KBM-7 (cell line): ENCODE results near the gene PACRG.

Source experiments
- DNase-seq: peaks from one replicate; pipeline ENCODE4 v3.0.0-alpha.2; 2015
- in situ Hi-C: fragments of 300-500 bp; cut with MboI; formaldehyde crosslinking; loops from 2 replicates; pipeline ENCODE4 v1.14.3; 2020; ENCODE audit warnings: low sequenced_read_pairs, low pct_unique_long_range_greater_than_20kb, mixed read lengths

The PACRG gene

GRCh38 chr6:163176097-163176496 lies 448.3 kb downstream of the PACRG start:
- in situ Hi-C loops: no loop called here
- no peak for DNase-seq

- in situ Hi-C loops: no loop called here
- no peak for DNase-seq
Measured at GRCh38 chr6:163177007-163177406, 449.2 kb downstream of the PACRG start.

GRCh38 chr6:163177892-163178420 lies 450.2 kb downstream of the PACRG start:
- in situ Hi-C loops: no loop called here
- no peak for DNase-seq

- in situ Hi-C loops: no loop called here
- no peak for DNase-seq
Measured at GRCh38 chr6:163179061-163179460, 451.3 kb downstream of the PACRG start.

GRCh38 chr6:163179721-163180120 lies 451.9 kb downstream of the PACRG start:
- no peak for DNase-seq
- in situ Hi-C loops: no loop called here

- in situ Hi-C loops: no loop called here
- peak; percentile 66 for DNase-seq
Measured at GRCh38 chr6:163180874-163181541, 453.2 kb downstream of the PACRG start.

- DNase-seq: no peak
- in situ Hi-C loops: no loop called here
Measured at GRCh38 chr6:163181666-163182180, 453.9 kb downstream of the PACRG start.

- DNase-seq: no peak
- in situ Hi-C loops: no loop called here
Measured at GRCh38 chr6:163182696-163183095, 454.9 kb downstream of the PACRG start.

- DNase-seq: no peak
- in situ Hi-C loops: no loop called here
Measured at GRCh38 chr6:163183806-163184205, 456.0 kb downstream of the PACRG start.

GRCh38 chr6:163185744-163186143 lies 458.0 kb downstream of the PACRG start:
- DNase-seq: no peak
- in situ Hi-C loops: no loop called here

- in situ Hi-C loops: no loop called here
- DNase-seq: no peak
Measured at GRCh38 chr6:163186527-163186926, 458.8 kb downstream of the PACRG start.

GRCh38 chr6:163187201-163187600 lies 459.4 kb downstream of the PACRG start:
- in situ Hi-C loops: no loop called here

GRCh38 chr6:163187606-163188005 lies 459.8 kb downstream of the PACRG start:
- in situ Hi-C loops: no loop called here
- DNase-seq: no peak

More at GRCh38 chr6:163187201-163187600, 459.4 kb downstream of the PACRG start:
- no peak for DNase-seq

- in situ Hi-C loops: no loop called here
- DNase-seq: no peak
Measured at GRCh38 chr6:163188746-163189145, 461.0 kb downstream of the PACRG start.

GRCh38 chr6:163189609-163190008 lies 461.8 kb downstream of the PACRG start:
- no peak for DNase-seq
- in situ Hi-C loops: no loop called here

GRCh38 chr6:163190786-163191185 lies 463.0 kb downstream of the PACRG start:
- in situ Hi-C loops: no loop called here
- no peak for DNase-seq

GRCh38 chr6:163191704-163192537 lies 464.1 kb downstream of the PACRG start:
- DNase-seq: no peak
- in situ Hi-C loops: no loop called here

- in situ Hi-C loops: no loop called here
- DNase-seq: no peak
Measured at GRCh38 chr6:163192591-163192990, 464.8 kb downstream of the PACRG start.

- in situ Hi-C loops: no loop called here
- no peak for DNase-seq
Measured at GRCh38 chr6:163193326-163193725, 465.6 kb downstream of the PACRG start.
